Retina (tissue), 1 donor: ENCODE measurements around the gene PRDM2.
"Not testable (repeated sequence)": the region's sequence is repeated elsewhere in the genome, so short reads cannot be mapped to it uniquely, and the experiment has no call there.

ENCODE experiments used
- DNase-seq: peaks from one replicate; pipeline ENCODE4 v3.0.0-alpha.2; 2016

Gene PRDM2

GRCh38 chr1:13701271-13701640, 1.3 kb downstream of the PRDM2 start:
- DNase-seq, result no peak

- no peak for DNase-seq
Observed at GRCh38 chr1:13702425-13703127, 2.6 kb downstream of the PRDM2 start.

- DNase-seq, result no peak
Observed at GRCh38 chr1:13703128-13703513, 3.1 kb downstream of the PRDM2 start.

- no peak for DNase-seq
Observed at GRCh38 chr1:13703558-13704490, 3.8 kb downstream of the PRDM2 start.

- no peak for DNase-seq
Observed at GRCh38 chr1:13706046-13706445, 6.1 kb downstream of the PRDM2 start.

GRCh38 chr1:13707164-13707563, 7.2 kb downstream of the PRDM2 start:
- no peak for DNase-seq

- no peak for DNase-seq
Observed at GRCh38 chr1:13708380-13708982, 8.5 kb downstream of the PRDM2 start.

GRCh38 chr1:13710086-13710485, 10.1 kb downstream of the PRDM2 start:
- no peak for DNase-seq

GRCh38 chr1:13714851-13715250, 14.9 kb downstream of the PRDM2 start:
- DNase-seq, result no peak

GRCh38 chr1:13715616-13716287, 15.8 kb downstream of the PRDM2 start:
- not testable (repeated sequence) for DNase-seq

GRCh38 chr1:13722808-13723360, 22.9 kb downstream of the PRDM2 start:
- DNase-seq, result no peak

GRCh38 chr1:13723810-13724209, 23.8 kb downstream of the PRDM2 start:
- DNase-seq, result no peak

- DNase-seq, result no peak
Observed at GRCh38 chr1:13725714-13726175, 25.8 kb downstream of the PRDM2 start.

- DNase-seq, result no peak
Observed at GRCh38 chr1:13728091-13728715, 28.2 kb downstream of the PRDM2 start.

- no peak for DNase-seq
Observed at GRCh38 chr1:13730291-13730690, 30.3 kb downstream of the PRDM2 start.

GRCh38 chr1:13730751-13731482, 30.9 kb downstream of the PRDM2 start:
- DNase-seq, result no peak

- DNase-seq, result no peak
Observed at GRCh38 chr1:13731897-13732296, 31.9 kb downstream of the PRDM2 start.

- DNase-seq, result no peak
Observed at GRCh38 chr1:13732971-13733667, 33.1 kb downstream of the PRDM2 start.

GRCh38 chr1:13733711-13734110, 33.7 kb downstream of the PRDM2 start:
- no peak for DNase-seq

GRCh38 chr1:13735168-13735930, 35.4 kb downstream of the PRDM2 start:
- no peak for DNase-seq
